HL-60/S4 treated with retinoic acid at 250 ng/mL for 4 days and 3 days (cell line): ENCODE measurements around the gene KIF21B.

ENCODE experiments used
- in situ Hi-C: fragments of 300-500 bp; cut with MboI; formaldehyde crosslinking; loops from 2 replicates; pipeline ENCODE4 v1.7.0; 2022; ENCODE audit warnings: low sequenced_read_pairs

The KIF21B gene

DNA sequence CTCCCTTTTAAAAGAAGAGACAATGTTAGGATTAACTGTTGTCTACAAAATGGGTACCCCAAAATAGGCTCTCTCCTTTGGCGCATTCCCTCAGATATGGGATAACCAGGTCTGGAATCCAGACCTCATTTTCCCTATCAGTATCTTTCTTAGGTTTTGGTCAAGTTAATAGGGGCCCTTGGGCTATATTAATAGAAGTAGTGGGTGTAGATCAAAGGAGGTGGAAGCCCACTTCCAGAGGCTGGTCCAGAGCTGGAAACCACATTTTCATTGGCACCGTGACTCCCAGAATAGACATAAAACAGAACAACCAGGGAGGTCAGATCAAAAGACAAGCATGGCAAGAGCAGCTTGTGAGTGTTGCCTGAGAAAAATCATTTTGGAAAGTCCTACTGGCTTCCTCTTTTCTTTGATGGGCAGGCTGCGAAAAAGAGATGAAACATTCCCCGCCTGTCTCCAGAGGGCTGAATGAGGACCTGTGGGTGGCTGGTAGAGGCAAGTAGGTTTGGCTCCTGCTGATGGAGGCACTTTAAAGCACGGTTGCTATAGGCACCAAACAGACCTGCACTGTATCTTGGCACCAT is 25.8 kb upstream of the KIF21B start:
- in situ Hi-C loops, result no loop called here

DNA sequence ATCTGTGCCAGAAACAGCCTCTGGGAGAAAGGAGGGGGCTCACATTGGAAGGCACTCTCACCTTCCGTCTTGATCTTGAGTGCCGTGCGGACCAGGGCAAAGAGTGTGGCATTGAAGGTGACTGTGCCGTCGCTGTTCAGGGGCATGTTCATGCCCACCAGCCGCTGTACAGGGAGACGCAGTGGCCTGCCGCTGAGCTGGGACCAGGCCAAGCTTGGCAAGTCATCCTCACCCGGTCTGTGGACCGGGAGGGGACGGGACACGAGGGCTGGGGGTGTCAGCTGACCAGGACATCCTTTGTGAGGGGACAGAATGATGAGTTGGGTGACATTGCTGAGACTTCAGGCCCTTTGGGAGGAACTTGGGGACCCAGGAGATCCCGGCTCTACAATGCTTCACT is 25.0 kb upstream of the KIF21B start:
- in situ Hi-C loops, result no loop called here

DNA sequence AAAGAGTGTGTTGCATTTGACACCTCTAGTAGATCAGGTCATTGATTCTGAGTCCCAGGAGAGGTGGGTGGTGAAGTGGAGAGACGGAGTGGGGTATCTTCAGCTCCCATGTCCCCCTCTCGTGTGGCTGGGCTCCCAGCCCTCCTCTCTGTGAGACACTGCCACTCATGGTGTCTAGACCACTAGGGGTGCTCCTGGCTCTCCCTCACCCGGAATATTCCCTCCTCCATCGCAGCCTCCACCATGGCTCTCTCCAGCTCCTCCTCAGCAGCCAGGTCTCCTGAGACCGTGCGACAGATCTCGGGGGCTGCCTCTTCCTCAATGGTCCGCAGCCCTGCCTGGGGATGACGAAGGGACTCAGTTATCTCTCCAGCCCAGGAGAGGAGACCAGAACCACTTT is 20.6 kb upstream of the KIF21B start:
- in situ Hi-C loops, result loop anchor here (5.0 kb wide), 1 partner anchor 67 kb away; no protein-coding TSS in a partner anchor

DNA sequence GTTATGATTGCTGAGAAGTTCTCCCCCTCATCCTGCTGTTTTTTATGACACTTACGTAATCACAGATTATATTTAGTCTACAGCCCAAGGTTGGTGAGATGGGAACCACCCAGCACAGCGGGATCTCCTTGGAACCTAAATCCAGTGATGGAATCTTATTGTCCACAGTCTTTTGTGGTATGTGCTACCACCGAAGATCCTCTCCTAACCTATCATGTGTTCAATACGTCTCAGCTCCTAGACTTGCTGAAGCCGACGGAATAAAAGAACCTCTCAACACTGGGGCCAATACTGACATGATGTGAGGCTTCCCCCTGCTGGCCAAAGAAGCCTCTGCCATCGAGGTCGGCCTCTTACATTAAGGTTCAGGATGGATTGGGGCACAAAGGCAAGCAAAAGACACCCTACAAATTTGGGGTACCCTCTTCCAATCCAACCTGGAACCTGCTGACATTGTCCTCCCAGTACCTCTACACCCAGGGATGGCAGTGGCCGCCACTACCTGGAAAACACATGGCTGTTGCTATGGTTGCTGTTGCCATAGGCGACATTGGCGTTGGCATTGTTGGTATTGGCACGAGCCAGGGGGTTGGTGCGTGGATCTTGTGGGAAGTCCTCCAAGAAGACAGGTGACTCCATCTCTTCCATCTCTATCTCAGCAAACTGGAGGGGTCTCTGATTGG is 19.4 kb upstream of the KIF21B start:
- in situ Hi-C loops, result loop anchor here (5.0 kb wide), 1 partner anchor 66 kb away; no protein-coding TSS in a partner anchor

DNA sequence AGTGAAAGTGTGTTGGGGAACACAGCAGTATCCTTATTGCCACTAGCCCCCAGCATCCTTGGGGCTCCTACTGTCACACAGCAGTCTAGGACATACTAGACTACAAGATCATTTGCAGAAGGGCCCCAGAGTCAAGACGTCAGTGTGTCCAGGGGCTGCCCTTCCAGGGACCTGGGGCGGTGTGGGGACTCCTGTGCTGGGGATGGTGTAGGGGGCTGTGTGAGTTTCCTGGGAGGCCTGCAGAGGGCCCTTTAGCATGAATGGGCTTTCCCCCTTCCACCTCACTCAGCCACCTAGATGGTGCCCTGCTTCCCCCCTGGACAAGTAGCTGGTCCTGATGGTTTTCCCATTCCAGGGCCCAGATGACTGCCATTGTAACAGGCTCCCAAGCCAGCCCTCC is 17.5 kb upstream of the KIF21B start:
- in situ Hi-C loops, result loop anchor here (5.0 kb wide), 1 partner anchor 64 kb away; no protein-coding TSS in a partner anchor

DNA sequence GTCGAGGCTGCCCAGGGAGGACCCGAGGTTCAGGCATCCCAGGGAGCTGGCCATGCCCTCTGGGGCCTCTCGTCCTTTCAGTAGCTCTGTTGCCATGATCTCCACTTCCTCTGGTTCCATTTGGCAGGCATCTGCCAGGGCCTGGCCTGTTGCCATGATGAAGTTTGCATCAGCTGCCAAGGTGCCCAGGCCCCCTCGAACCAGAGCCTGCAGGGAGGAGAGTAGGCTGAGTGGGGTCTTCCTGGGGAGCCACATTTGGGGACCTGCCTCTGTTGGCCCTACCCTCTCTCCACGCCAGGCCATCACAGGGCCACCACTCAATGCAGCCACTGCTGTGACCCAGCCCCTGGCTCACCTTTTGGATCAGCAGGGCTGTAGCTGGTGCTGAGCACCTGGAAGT is 16.4 kb upstream of the KIF21B start:
- in situ Hi-C loops, result loop anchor here (5.0 kb wide), 1 partner anchor 63 kb away; no protein-coding TSS in a partner anchor

DNA sequence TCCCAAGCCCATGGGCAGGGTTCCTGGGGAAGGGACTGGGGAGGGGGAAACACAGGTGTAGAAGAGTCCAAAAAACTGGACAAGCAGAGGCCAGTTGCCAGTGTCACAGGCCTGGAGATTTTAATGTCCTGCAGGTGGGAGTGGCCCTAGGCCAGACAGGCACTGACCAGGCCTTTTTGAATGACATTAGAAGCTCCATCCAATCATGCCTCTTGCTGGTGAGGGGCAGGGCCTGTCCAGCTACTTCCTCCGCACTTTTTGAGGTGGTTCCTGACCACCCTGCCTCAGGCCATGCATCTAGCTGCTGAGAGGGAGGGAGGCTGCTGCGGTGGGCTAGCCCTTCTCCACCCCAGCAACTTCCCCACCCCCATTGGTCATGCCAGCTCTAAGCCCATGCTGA is 15.9 kb upstream of the KIF21B start:
- in situ Hi-C loops, result no loop called here

DNA sequence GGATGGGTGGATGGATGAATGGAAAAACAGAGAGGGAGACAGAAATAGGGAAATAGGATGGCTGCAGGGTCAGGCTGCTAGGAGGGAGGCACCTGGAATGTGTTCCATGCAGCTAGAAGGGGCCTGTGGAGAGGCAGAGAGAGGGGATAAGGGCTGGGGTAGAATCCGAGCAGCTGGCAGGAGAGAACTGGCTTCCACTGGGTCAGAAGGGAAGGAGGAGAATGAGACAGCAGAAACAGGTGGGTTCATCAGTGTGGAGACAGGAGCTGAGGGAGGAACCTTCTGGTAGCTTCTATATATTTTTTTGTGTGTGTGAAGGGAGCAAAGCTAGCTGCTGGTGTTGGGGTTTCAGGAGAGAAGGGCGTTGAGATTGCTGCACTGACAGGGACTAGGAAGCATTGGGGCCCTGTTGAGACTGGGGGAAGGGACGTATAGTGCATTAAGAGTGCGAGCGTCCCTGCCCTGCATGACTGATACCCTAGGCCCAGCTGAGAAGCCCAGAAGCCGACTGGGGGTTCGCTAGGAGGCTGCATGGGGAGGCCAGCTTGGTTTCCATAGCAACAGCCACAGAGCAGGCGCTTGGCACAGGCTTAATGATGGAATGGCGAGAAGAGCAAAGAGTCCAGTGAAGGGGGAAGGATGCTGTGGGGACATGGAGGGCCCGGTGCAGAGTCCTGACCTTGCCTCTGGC is 14.8 kb upstream of the KIF21B start:
- in situ Hi-C loops, result no loop called here

DNA sequence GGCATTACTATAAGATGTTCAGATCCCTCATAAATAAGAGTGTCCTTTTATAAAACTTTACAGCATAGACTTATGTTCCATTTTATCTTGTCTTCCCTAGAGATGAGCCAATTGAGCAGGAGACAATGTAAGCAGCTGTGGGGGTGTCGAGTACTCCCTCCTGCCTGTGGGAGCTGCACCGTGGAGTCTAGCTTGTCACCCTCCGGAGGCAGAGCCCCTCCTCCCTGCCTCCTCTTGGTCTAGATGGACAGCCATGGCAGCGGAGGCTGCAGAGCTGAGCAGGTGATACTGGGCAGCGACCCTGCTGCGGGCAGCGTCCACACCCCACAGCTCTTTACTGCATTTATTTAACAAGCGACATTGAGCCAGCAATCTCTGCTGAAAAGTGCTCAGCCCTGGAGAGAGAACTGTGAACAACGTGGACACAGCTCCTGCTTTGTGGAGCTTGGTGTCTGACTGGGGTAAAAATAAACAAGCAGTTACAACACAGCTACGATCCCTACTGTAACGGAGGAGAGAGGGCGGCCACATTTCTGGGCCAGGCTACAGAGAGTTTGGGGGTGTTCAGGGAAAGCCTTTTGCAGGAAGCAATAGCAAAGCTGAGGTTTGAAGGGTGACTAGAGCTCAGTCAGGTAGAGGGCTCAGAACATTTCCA is 12.8 kb upstream of the KIF21B start:
- in situ Hi-C loops, result no loop called here

DNA sequence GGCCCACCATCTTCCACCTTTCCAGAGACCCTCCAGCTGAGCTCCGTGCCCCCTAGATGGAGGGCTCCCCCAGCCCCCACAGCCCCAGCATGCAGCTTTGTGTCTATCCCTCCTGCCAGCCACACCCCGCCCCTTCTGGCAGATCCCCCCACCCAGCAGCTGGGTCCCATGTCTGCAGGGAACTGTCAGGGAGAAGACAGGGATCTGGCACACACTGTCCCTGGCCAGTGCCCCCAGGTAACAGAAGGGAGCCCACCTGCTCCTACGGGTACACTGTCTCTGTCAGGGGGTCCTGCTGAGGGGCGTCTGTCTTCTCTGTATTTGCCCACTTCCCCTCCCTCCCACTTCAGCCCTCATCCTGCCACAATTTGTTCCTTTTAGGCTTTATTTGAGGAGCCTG is 11.2 kb upstream of the KIF21B start:
- in situ Hi-C loops, result no loop called here

DNA sequence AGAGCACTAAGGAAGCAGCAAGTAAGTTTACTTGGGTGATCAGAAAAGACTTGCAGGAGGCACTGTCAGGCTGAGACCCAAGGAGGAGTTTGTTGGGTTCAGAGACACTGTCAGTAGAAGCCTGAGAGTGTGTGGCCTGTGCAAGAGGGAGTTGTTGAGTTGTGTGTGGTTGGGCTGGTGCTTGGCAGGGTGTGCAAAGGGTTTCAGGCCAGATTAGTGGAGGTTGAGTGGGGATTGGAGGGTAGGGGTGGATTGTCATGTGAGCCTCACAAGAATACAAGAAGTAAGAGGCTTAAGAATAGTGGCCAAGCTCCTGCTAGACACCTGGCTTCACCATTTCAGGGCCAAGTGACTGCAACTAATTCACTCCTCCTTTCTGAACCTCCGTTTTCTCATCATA is 8.9 kb upstream of the KIF21B start:
- in situ Hi-C loops, result no loop called here

DNA sequence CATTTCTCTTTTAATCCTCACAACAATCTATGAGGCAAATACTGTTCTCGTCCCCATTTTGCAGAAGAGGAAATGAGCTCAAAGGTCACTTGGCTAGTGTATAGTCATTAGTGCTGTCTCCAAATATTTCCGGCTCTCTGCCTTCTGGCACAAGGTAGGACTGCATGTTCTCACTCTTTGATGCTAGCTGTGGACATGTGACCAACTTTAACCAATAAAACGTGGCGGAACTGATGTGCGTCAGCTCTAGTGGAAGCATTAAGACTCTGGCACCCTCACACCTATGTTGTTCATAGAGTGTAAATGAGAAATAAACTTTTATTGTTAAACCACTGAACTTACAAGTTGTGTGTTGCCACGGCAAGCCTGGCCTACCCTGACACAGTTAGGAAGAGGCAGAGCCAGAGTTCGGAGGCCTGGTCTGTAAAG is 5.0 kb upstream of the KIF21B start:
- in situ Hi-C loops, result no loop called here

DNA sequence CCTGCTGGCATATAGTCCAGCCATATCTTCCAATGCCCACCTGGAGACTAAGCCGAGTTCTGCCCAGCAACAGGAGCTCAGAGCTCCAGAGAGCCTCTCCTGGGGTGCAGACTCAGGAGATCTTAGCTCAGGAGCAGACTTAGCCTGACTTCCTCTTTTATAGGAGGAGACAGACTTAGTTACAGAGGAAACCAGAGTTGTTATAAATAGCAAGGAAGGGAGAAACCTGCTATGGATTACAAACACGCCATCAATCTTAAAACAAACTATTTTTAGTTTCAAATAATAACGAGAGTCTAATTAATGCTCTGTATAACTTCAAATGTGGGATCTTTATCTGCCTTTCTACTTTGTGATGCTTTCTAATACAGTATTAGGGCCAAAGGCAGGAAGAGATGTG is 3.3 kb upstream of the KIF21B start:
- in situ Hi-C loops, result no loop called here

DNA sequence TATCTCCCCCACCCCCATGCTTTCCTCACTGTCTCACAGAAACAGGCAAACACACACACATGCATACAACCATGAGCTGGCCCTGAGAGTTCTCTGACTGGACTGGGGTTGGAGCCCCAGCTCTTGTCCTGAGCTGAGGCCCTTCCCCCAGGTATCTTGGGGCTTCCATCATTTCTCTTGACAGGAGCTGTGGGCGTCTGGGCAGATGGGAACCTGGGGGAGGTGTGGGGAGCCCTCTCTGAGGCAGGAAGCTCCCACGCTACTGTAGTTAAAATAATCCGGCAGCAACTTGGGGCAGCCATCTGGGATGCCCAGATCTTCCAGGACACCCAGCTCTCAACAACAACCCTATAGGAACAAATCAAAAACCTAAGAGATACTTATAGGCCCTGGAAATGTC is 2.7 kb upstream of the KIF21B start:
- in situ Hi-C loops, result no loop called here

DNA sequence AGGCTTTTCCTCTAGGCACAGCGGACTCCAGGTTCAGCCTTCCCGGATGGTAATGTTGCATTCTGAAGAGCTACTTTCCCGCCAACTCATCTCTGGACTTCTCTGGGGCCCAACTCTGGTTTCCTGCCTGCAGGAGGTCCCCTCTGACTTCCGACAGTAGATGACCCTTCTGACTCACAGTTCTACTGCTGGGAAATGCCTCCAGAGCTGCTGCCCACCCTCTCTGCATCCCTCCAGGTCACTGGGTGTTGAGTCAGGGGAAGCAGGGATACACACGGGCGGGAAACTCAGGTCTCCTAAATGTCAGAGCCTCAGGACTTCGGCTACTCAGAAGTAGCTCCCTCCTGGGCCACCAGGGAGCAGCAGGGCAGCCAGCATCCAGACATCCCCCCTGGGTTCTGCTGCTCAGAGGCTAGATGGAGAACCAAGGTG is 2.1 kb upstream of the KIF21B start:
- in situ Hi-C loops, result no loop called here

DNA sequence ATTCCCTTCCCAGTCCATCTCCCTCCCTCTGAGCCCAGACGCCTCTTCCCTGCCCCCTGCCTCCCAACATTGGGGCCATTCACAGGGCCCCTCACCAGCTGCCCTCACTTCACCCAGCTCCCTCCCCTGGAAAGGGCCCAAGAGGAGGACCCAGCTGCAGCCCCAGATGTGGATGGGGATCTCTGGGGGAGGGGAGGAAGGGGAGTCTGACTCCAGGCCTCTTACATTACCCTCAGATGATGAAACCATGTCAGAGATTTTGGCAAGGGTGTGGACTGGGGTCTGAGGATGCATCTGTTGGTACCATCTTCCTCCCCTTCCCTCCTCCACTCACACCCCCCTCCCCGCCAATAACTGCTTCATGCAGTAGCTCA is 1.1 kb upstream of the KIF21B start:
- in situ Hi-C loops, result no loop called here

DNA sequence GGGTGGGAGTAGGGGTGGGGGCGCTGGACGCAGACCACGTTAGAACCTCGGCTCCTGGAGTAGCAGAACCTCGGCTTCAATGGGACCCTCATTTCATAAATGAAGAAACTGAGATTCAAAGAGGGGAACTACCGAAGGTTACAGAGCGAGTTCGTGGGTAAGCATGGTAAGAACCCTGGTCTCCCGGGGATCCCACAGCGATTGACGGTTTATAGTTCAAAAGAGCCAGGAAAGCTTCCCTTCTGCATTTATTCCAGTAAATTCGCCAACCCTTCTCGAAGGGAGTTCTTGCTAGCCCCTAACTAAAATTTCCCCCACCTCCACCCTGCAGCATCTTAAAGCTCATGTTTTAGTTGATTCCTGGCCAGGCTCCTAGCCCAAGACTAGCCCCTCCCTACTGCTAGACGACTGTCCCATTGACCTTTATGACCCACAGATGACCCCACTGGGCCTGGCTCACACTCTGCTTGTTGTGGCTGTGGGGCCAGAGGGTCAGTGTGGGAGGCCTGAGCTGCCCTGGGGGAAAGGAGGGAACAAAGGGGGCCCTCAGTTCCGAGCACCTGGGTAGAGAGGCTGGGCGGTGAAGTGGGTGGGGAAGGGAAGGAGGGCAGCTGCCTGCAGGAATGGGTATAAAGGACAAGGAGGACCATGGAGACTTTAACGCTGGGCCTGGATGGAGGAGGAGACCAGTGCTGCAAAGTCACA is 558 bp upstream of the KIF21B start:
- in situ Hi-C loops, result no loop called here

DNA sequence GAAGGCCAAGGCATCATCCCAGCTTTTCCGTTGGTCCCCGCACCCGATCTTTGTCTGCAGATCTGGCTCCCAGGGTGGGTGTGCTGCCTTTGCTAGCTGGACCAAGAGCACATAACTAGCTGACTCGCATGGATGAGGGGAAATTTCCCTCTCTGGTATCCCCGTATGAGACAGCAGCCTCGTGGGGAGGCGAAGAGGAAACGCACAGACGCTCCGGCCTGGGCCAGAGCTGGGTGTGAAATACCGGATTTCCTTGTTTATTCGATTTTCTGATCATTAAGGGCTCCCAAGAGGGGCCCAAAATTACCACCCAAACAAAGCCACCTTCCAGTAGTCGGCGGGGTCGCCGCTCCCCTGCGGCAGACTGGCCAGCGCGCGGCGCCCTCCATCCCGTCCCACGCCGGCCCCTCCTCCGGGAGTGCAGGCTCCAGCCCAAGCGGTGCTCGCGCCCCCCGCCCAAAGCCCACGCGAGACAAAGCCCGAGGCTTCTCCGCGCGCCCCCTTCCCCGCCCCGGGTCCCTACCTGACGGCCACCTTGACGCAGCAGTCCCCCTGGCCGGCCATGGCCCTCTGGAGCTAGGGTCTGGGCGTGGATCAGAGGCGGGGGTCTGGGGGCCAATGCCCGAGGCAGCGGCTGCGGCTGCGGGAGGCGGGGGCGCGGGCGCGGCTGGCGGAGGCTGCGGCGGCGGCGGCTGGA is 546 bp downstream of the KIF21B start:
- in situ Hi-C loops, result no loop called here

DNA sequence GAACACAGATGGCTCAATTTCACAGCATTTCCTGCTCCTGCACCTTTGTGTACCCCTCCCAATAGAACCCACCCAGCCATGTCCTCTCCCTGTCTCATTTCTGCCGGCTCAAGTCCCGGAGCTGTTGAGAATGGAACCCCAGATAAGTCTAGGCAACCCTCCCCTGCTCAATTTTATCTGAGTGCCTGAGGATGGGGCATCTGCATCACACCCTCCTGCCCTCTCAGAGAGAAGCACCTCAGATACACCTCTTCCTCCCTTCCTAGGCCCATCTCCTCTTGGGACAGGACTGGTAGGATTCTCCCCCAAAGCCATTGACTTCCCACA is 1.1 kb downstream of the KIF21B start:
- in situ Hi-C loops, result no loop called here

DNA sequence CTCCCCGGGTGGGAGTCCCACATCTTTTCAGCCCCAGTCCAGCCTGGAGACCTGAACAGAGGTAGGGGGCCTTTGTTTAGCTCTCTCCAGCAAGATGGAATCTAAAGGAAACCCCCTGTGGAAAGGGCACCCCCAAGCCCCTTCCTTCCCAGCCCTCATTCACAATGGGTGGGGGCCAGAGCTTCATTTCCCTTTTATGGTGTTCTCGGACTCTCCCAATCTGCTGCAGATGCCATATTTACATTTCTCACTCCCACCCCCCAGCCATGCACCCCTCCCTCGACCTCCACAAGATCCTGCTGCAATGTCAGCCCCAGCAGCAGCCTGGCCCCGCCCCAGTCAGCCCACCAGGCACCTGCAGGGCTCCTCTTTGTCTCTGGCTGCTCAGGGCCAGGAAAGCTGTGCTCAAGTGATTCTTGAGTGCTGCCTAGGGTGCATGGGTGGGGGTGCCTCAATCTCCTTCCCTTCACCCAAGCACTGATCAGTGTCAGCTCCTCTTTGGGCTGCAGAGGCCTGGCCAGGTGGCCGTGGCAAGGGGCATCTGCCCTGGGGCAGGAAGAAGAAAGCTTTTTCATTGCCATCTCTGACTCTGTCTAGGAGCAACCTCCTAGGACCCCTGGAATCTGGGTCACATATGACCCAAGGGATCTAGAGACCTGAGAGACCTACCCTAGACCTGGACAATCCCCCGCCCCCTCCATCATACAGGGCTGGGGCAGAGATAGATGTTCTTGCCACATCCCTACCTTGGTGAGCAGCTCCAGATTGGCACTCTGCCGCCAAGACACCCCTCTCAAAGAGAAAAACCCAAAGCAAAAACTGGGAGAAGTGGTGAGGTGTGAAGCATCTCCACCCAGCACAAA is 1.7 kb downstream of the KIF21B start:
- in situ Hi-C loops, result no loop called here
